NB4 (cell line): Measurements from ENCODE around the gene PUM1.

Source experiments
- CTCF ChIP-seq: IDR thresholded peaks from one replicate; pipeline ENCODE4 v1.5.1; 2012; ENCODE audit warnings: low read depth, low read length
- MAX ChIP-seq: IDR thresholded peaks from 2 replicates; pipeline ENCODE4 v1.6.1; 2011; ENCODE audit warnings: low read depth, low read length
- MYC ChIP-seq: IDR thresholded peaks from 2 replicates; pipeline ENCODE4 v1.6.1; 2011; ENCODE audit warnings: low read depth, low read length
- POLR2A ChIP-seq: IDR thresholded peaks from 2 replicates; pipeline ENCODE4 v1.6.1; 2011; ENCODE audit warnings: mild to moderate bottlenecking; ENCODE audit not compliant: insufficient read length; ENCODE audit errors: extremely low read depth

GRCh38 chr1:31016868-31017267 lies 48.6 kb downstream of the PUM1 start:
- TF ChIP-seq POLR2A: no peak
- no peak for TF ChIP-seq CTCF
- TF ChIP-seq MAX: no peak
- no peak for TF ChIP-seq MYC
